T-helper 9 cell (primary cell): ENCODE results near the gene ACCSL.

Experiments
- DNase-seq: peaks from one replicate; pipeline ENCODE4 v3.0.0-alpha.2; 2020

Gene ACCSL

GRCh38 chr11:44101098-44101497, 53.3 kb downstream of the ACCSL start:
- DNase-seq, result no peak

- no peak for DNase-seq
Measured at GRCh38 chr11:44104481-44105294, 56.9 kb downstream of the ACCSL start.

GRCh38 chr11:44108260-44108659, 60.5 kb downstream of the ACCSL start:
- DNase-seq, result no peak
